Activated gamma-delta T cell treated with anti-CD3 and anti-CD28 coated beads, Interleukin-2, amount 50 U/mL, for 16 hours (primary cell): ENCODE data around the gene NAA40.
A peak's percentile ranks its signal among the peaks of the same experiment; 100 is the strongest.

Experiments
- DNase-seq: peaks from one replicate; pipeline ENCODE4 v3.0.0-alpha.2; 2020; ENCODE audit warnings: low read depth

NAA40 gene

GRCh38 chr11:63938479-63939396, at the start of gene NAA40:
Gene NAA40, plus strand, starts transcription at chr11:63939002. Its CDS starts 95 bp downstream, at chr11:63939097.
- DNase-seq = peak; percentile 88

- no peak for DNase-seq
Measured at GRCh38 chr11:63889344-63889743, 49.5 kb upstream of the NAA40 start.

GRCh38 chr11:63890368-63890767, 48.4 kb upstream of the NAA40 start:
- no peak for DNase-seq

- no peak for DNase-seq
Measured at GRCh38 chr11:63892228-63892627, 46.6 kb upstream of the NAA40 start.

- no peak for DNase-seq
Measured at GRCh38 chr11:63893355-63893754, 45.4 kb upstream of the NAA40 start.

GRCh38 chr11:63896071-63896470, 42.7 kb upstream of the NAA40 start:
- DNase-seq = no peak

- DNase-seq = no peak
Measured at GRCh38 chr11:63897459-63898146, 41.2 kb upstream of the NAA40 start.

GRCh38 chr11:63901660-63902059, 37.1 kb upstream of the NAA40 start:
- no peak for DNase-seq

GRCh38 chr11:63903884-63904283, 34.9 kb upstream of the NAA40 start:
- DNase-seq = no peak

- DNase-seq = no peak
Measured at GRCh38 chr11:63904743-63905142, 34.1 kb upstream of the NAA40 start.

- DNase-seq = no peak
Measured at GRCh38 chr11:63905179-63905578, 33.6 kb upstream of the NAA40 start.

GRCh38 chr11:63906087-63906486, 32.7 kb upstream of the NAA40 start:
- DNase-seq = no peak

GRCh38 chr11:63906585-63906984, 32.2 kb upstream of the NAA40 start:
- DNase-seq = no peak

GRCh38 chr11:63907063-63907462, 31.7 kb upstream of the NAA40 start:
- DNase-seq = no peak

- no peak for DNase-seq
Measured at GRCh38 chr11:63907808-63908530, 30.8 kb upstream of the NAA40 start.

- DNase-seq = no peak
Measured at GRCh38 chr11:63908631-63909401, 30.0 kb upstream of the NAA40 start.

- DNase-seq = no peak
Measured at GRCh38 chr11:63909591-63910506, 29.0 kb upstream of the NAA40 start.

- DNase-seq = no peak
Measured at GRCh38 chr11:63910675-63911074, 28.1 kb upstream of the NAA40 start.

- DNase-seq = no peak
Measured at GRCh38 chr11:63911440-63911839, 27.4 kb upstream of the NAA40 start.

- no peak for DNase-seq
Measured at GRCh38 chr11:63911876-63912275, 26.9 kb upstream of the NAA40 start.

- no peak for DNase-seq
Measured at GRCh38 chr11:63912678-63913077, 26.1 kb upstream of the NAA40 start.
